22Rv1 (cell line): ENCODE results near the gene MPO.

ENCODE experiments used
- CTCF ChIP-seq: fragments of 450-650 bp; IDR thresholded peaks from 2 replicates; pipeline ENCODE4 v1.5.1; 2017; ENCODE audit warnings: mild to moderate bottlenecking
- ZFX ChIP-seq: fragments of 450-650 bp; IDR thresholded peaks from 2 replicates; pipeline ENCODE4 v1.6.1; 2017; ENCODE audit warnings: antibody characterized with exemption, borderline replicate concordance

GRCh38 chr17:58246104-58246740 lies 34.5 kb downstream of the MPO start:
- TF ChIP-seq CTCF (no peak), ZFX (no peak)
